ENCODE measurements around the gene TRPC4. TPM values are rescaled to one million over a fixed set of nuclear protein-coding genes. Genes with fewer than 3 reads are reported as not detected.

TRPC4 gene
- polyA plus RNA-seq, 3 donors = not detected

GRCh38 chr13:37884674-37885073 is 15.1 kb upstream of the TRPC4 start:
- intact Hi-C loops (cut with micrococcal nuclease) = no loop called here
- H3K4me1 Mint-ChIP-seq = no peaks in the 10 kb centered on the region
- no peaks in the 10 kb centered on the region for H3K79me2 ChIP-seq (ENCODE audit: insufficient read depth, low read length)
- no peaks in the 10 kb centered on the region for H3K36me3 Mint-ChIP-seq
- DNase-seq = no peak
- H3K27me3 ChIP-seq (ENCODE audit: control insufficient read depth in 2 of 2, insufficient read depth in 2 of 2, low read length in 2 of 2) = no peaks in the 10 kb centered on the region
- no peaks in the 10 kb centered on the region for H3K4me1 ChIP-seq (ENCODE audit: control insufficient read depth in 1 of 2, insufficient read depth in 2 of 2, low read length in 2 of 2)
- H3K4me3 ChIP-seq (replicated peaks in 1 of 3; ENCODE audit: low read depth in 2 of 3, low read length in 3 of 3) = no peak overlapping the region
- no peak overlapping the region for H3K4me2 ChIP-seq (replicated peaks; ENCODE audit: extremely low read depth, low read length, poor library complexity, severe bottlenecking)
- no peaks in the 10 kb centered on the region for H3K9me3 ChIP-seq (replicated peaks in 1 of 2; ENCODE audit: control insufficient read depth in 1 of 2, insufficient read depth in 1 of 2, low read length in 2 of 2)
- no peaks in the 10 kb centered on the region for H4K20me1 ChIP-seq (ENCODE audit: insufficient read depth, low read length)
- no peak overlapping the region for H3K4me3 Mint-ChIP-seq
- no peaks in the 10 kb centered on the region for H3K27me3 Mint-ChIP-seq (ENCODE audit: low read depth in 3 of 3)
- H3K36me3 ChIP-seq (replicated peaks in 1 of 2; ENCODE audit: control insufficient read depth in 1 of 2, insufficient read depth in 2 of 2, low read length in 2 of 2) = no peaks in the 10 kb centered on the region
- H3K9me3 Mint-ChIP-seq = peaks cover 0 to 2% (median 0%) of the 10 kb centered on the region in 7 donors
- no CpG with 5 or more reads among the region's 2 CpGs for WGBS (ENCODE audit: insufficient coverage)
- no peak overlapping the region for H2AFZ ChIP-seq (ENCODE audit: insufficient read depth, low read depth, low read length, poor library complexity, severe bottlenecking)
- no peak overlapping the region for H3K27ac Mint-ChIP-seq
- TF ChIP-seq CTCF (IDR thresholded peaks at IDR 0.05) = no peak
- no peak overlapping the region for H3K9ac ChIP-seq (ENCODE audit: insufficient read depth, low read length, poor library complexity, severe bottlenecking)
- H3K27ac ChIP-seq (ENCODE audit: low read depth in 1 of 2, low read length in 2 of 2) = no peak overlapping the region

- no peaks in the 10 kb centered on the region for H3K36me3 Mint-ChIP-seq
- no peak overlapping the region for H3K27ac Mint-ChIP-seq
- peaks cover 0 to 2% (median 0%) of the 10 kb centered on the region in 7 donors for H3K9me3 Mint-ChIP-seq
- Histone ChIP-seq H3K27ac (ENCODE audit: low read depth in 1 of 2, low read length in 2 of 2) (no peak overlapping the region), H3K4me1 (ENCODE audit: control insufficient read depth in 1 of 2, insufficient read depth in 2 of 2, low read length in 2 of 2) (no peaks in the 10 kb centered on the region), H2AFZ (ENCODE audit: insufficient read depth, low read depth, low read length, poor library complexity, severe bottlenecking) (no peak overlapping the region), H3K27me3 (ENCODE audit: control insufficient read depth in 2 of 2, insufficient read depth in 2 of 2, low read length in 2 of 2) (no peaks in the 10 kb centered on the region), H3K4me3 (replicated peaks in 1 of 3; ENCODE audit: low read depth in 2 of 3, low read length in 3 of 3) (no peak overlapping the region), H3K9ac (ENCODE audit: insufficient read depth, low read length, poor library complexity, severe bottlenecking) (no peak overlapping the region), H3K9me3 (replicated peaks in 1 of 2; ENCODE audit: control insufficient read depth in 1 of 2, insufficient read depth in 1 of 2, low read length in 2 of 2) (no peaks in the 10 kb centered on the region), H4K20me1 (ENCODE audit: insufficient read depth, low read length) (no peaks in the 10 kb centered on the region), H3K79me2 (ENCODE audit: insufficient read depth, low read length) (no peaks in the 10 kb centered on the region), H3K4me2 (replicated peaks; ENCODE audit: extremely low read depth, low read length, poor library complexity, severe bottlenecking) (no peak overlapping the region), H3K36me3 (replicated peaks in 1 of 2; ENCODE audit: control insufficient read depth in 1 of 2, insufficient read depth in 2 of 2, low read length in 2 of 2) (no peaks in the 10 kb centered on the region)
- DNase-seq = no peak
- no peak for TF ChIP-seq CTCF (IDR thresholded peaks at IDR 0.05)
- H3K4me1 Mint-ChIP-seq = no peaks in the 10 kb centered on the region
- H3K4me3 Mint-ChIP-seq = no peak overlapping the region
- H3K27me3 Mint-ChIP-seq (ENCODE audit: low read depth in 3 of 3) = peaks cover 0 to 1% (median 0%) of the 10 kb centered on the region in 3 donors
- WGBS (ENCODE audit: insufficient coverage) = no CpG with 5 or more reads among the region's 1 CpG
- intact Hi-C loops (cut with micrococcal nuclease) = no loop called here
These were observed 14.5 kb upstream of the TRPC4 start for GRCh38 chr13:37884026-37884425.

All from CD14-positive monocyte (primary cell).